Left ventricle myocardium inferior (tissue), 1 donor: ENCODE measurements around the gene ATOSA. TPM values are rescaled to one million over a fixed set of nuclear protein-coding genes. Genes with fewer than 3 reads are reported as not detected.
A peak's percentile ranks its signal among the peaks of the same experiment; 100 is the strongest.

Experiments
- DNase-seq: peaks from one replicate; pipeline ENCODE4 v3.0.0-alpha.2; 2020
- H3K27ac ChIP-seq: fragments of 200-600 bp; replicated peaks from 2 replicates; pipeline ENCODE4 v1.8.0; 2021
- H3K27me3 ChIP-seq: fragments of 200-600 bp; 2 replicates; pipeline ENCODE4 v1.8.0; 2021; ENCODE audit warnings: low read depth
- H3K36me3 ChIP-seq: fragments of 200-600 bp; 2 replicates; pipeline ENCODE4 v1.8.0; 2021
- H3K4me1 ChIP-seq: fragments of 200-600 bp; 2 replicates; pipeline ENCODE4 v1.8.0; 2021
- H3K4me3 ChIP-seq: fragments of 200-600 bp; 2 replicates; pipeline ENCODE4 v1.8.0; 2021; ENCODE audit warnings: mild to moderate bottlenecking, moderate library complexity
- H3K9me3 ChIP-seq: fragments of 200-600 bp; replicated peaks from 2 replicates; pipeline ENCODE4 v1.8.0; 2021
- intact Hi-C: fragments of 100-400 bp; cut with micrococcal nuclease; formaldehyde crosslinking; loops from one replicate; pipeline ENCODE4 v1.11.0; 2022
- total RNA-seq: library from RNA; stranded (reverse); fragmentation: NEBNext Ultra II Directional; extraction: Animal tissue kit (Norgen Biotek cat#: 25700); gene quantifications from one replicate; pipeline ENCODE4 v1.2.1, GENCODE V29; 2021
- TF ChIP-seq, protein P1 (sequence below): fragments of 200-600 bp; IDR thresholded peaks from 2 replicates; pipeline ENCODE4 v1.8.0; 2021; ENCODE audit warnings: antibody characterized with exemption, mild to moderate bottlenecking, borderline replicate concordance
- donor health status: DM: no; HTN: yes; CAD: no; lungs with severe emphysema.

Gene ATOSA
- total RNA-seq, 1 donor from 2014 or later: 21.8 TPM

DNA sequence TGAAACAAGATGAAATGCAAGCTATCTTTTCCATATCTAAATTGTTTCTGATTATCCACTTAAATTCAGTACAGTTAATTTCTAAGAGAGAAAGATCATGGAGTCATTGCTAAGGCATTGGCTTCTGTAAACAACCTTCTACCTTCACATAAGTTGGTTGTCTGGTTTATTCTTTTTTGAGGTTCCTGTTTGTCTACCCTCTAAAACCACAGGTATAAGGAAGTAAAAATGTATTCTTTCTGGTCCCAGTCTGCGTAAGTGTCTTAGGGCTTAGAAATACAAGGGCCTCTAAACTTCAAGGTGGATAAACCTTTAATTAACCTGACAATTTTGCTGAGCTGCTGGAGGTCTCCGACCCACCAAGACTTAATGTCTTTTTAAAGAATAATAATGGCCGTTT, 3.6 kb upstream of the ATOSA start:
- Histone ChIP-seq H3K4me1 (peaks cover 28% of the 10 kb centered on the region), H3K36me3 (no peaks in the 10 kb centered on the region), H3K27me3 (no peaks in the 10 kb centered on the region), H3K27ac (no peak overlapping the region), H3K4me3 (no peak overlapping the region), H3K9me3 (no peaks in the 10 kb centered on the region)
- DNase-seq: no peak
- intact Hi-C loops: no loop called here
- TF ChIP-seq, protein P1, sequence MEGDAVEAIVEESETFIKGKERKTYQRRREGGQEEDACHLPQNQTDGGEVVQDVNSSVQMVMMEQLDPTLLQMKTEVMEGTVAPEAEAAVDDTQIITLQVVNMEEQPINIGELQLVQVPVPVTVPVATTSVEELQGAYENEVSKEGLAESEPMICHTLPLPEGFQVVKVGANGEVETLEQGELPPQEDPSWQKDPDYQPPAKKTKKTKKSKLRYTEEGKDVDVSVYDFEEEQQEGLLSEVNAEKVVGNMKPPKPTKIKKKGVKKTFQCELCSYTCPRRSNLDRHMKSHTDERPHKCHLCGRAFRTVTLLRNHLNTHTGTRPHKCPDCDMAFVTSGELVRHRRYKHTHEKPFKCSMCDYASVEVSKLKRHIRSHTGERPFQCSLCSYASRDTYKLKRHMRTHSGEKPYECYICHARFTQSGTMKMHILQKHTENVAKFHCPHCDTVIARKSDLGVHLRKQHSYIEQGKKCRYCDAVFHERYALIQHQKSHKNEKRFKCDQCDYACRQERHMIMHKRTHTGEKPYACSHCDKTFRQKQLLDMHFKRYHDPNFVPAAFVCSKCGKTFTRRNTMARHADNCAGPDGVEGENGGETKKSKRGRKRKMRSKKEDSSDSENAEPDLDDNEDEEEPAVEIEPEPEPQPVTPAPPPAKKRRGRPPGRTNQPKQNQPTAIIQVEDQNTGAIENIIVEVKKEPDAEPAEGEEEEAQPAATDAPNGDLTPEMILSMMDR: no peak

DNA sequence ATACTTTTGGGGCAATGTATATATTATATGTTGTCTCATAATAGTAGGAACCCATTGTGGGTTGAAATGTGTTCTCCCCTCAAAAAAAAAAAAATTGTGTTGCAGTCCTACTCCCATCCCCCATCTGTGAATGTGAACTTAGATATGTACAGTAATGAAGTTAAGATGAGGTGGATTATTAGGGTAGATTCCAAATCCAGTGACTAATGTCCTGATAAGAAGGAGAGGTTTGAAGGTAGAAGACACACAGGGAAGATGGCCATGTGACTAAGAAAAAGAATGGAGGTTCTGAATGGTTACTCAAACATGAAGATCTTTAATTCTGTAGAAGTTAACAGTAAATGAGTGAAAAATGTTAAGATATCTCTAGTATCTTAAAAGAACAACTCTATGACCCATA, 3.0 kb upstream of the ATOSA start:
- Histone ChIP-seq H3K4me3 (no peak overlapping the region), H3K27ac (no peak overlapping the region), H3K9me3 (no peaks in the 10 kb centered on the region), H3K27me3 (no peaks in the 10 kb centered on the region), H3K36me3 (no peaks in the 10 kb centered on the region), H3K4me1 (peaks cover 34% of the 10 kb centered on the region)
- intact Hi-C loops: no loop called here
- DNase-seq: no peak
- TF ChIP-seq, protein P1: no peak

DNA sequence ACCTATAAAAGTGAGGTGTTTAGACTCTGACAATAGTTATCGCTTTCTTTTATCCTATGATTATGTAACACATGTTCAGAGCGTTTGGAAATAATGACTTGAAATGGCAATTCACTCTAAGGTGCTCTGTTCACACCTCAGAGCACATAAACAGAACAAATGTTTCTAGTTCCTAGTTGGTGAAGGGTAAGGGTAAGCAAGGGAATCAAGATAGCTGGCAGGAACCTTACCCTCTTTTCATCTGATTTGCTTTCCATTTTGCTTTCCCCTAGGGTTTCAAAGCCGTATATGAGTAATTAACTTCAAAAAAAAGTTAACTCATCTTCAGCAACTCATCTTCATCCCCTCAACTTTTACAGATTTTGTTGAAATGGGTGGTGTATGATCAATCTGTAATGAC, 2.3 kb upstream of the ATOSA start:
- no peak overlapping the region for H3K4me3 ChIP-seq
- intact Hi-C loops: no loop called here
- TF ChIP-seq, protein P1: no peak
- H3K36me3 ChIP-seq: peaks cover 6% of the 10 kb centered on the region
- no peaks in the 10 kb centered on the region for H3K9me3 ChIP-seq
- peaks cover 41% of the 10 kb centered on the region for H3K4me1 ChIP-seq
- no peak overlapping the region for H3K27ac ChIP-seq
- DNase-seq: no peak
- no peaks in the 10 kb centered on the region for H3K27me3 ChIP-seq

DNA sequence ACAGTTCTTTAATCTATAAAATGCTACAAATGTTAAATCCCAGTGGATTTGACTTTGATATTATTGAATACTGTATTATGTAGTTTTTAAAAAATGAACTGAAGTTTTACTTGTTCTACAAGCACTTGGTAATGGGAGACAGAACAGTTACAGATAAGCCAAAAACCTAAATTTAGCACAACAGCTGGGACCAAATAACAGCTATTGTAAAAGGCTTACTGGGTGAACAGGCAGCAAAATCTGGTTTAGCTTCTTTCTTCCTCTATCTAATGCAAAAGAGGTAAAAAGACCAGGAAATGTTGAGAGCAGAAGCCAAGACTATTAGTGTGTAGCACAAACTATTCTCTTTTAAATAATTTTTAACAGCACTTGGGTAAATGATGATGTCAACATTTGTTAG, 1.6 kb upstream of the ATOSA start:
- intact Hi-C loops: no loop called here
- no peak for DNase-seq

DNA sequence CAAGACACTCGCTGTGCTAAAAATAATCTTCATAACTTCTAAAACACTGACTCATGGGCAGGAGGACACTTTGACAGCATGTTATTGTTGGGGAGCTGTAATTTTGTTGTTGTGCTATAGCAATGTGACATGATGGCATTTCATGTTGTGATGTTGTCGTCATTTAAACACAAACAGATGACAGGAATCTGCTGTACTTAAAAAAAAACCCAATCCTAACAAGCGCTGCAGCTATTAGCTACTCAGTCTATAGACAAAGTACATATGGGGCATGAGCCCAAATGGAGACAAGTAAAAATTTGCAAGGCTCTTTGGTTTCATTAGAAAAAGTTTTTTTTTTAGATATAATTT, 828 bp upstream of the ATOSA start:
- intact Hi-C loops: no loop called here

More for the DNA sequence above, 1.6 kb upstream of the ATOSA start:
- Histone ChIP-seq H3K27me3 (no peaks in the 10 kb centered on the region), H3K4me3 (peak overlapping the region; percentile 96), H3K27ac (peak overlapping the region; percentile 98), H3K4me1 (peaks cover 48% of the 10 kb centered on the region), H3K9me3 (no peaks in the 10 kb centered on the region), H3K36me3 (peaks cover 12% of the 10 kb centered on the region)
- TF ChIP-seq, protein P1: no peak

More for the DNA sequence above, 828 bp upstream of the ATOSA start:
- H3K4me1 ChIP-seq: peaks cover 56% of the 10 kb centered on the region
- no peaks in the 10 kb centered on the region for H3K9me3 ChIP-seq
- no peak for DNase-seq
- TF ChIP-seq, protein P1: no peak
- peaks cover 20% of the 10 kb centered on the region for H3K36me3 ChIP-seq
- H3K27ac ChIP-seq: peak overlapping the region; percentile 98
- peak overlapping the region; percentile 96 for H3K4me3 ChIP-seq
- no peaks in the 10 kb centered on the region for H3K27me3 ChIP-seq
